ENCODE measurements around the gene CLEC10A.

GRCh38 chr17:7048968-7049367 lies 31.1 kb downstream of the CLEC10A start:
- TF ChIP-seq CTCF (conservative IDR thresholded peaks at IDR 0.05; ENCODE audit: low read depth, low read length) (no peak), EZH2phosphoT487 (IDR thresholded peaks at IDR 0.05; ENCODE audit: borderline replicate concordance, low read length) (no peak), EZH2 (IDR thresholded peaks at IDR 0.05; ENCODE audit: low read length, unreplicated experiment) (no peak)

All from PC-3 (cell line).